K562 (cell line): ENCODE results near the gene MBD4. TPM values are rescaled to one million over a fixed set of nuclear protein-coding genes. Genes with fewer than 3 reads are reported as not detected.
A peak's percentile ranks its signal among the peaks of the same experiment; 100 is the strongest.

ENCODE experiments used
- ARNT ChIP-seq, 2 experiments: fragments of 450-650 bp; IDR thresholded peaks; 2 replicates each; pipeline ENCODE4 v1.6.1; 2016; ENCODE audit warnings: mild to moderate bottlenecking in 1 of 2
- CBFA2T2 ChIP-seq: fragments of 450-650 bp; conservative IDR thresholded peaks from 2 replicates; pipeline ENCODE4 v1.6.1; 2017; ENCODE audit warnings: mild to moderate bottlenecking
- CBX5 ChIP-seq: IDR thresholded peaks from 2 replicates; pipeline ENCODE4 v1.6.1; 2014; ENCODE audit warnings: low read depth, borderline replicate concordance
- KLF1 ChIP-seq: fragments of 450-650 bp; IDR thresholded peaks from 2 replicates; pipeline ENCODE4 v1.6.1; 2016; ENCODE audit warnings: missing genetic modification characterization, missing compliant biosample characterization
- MEIS2 ChIP-seq: fragments of 450-650 bp; IDR thresholded peaks from 2 replicates; pipeline ENCODE4 v1.6.1; 2014; ENCODE audit warnings: mild to moderate bottlenecking; ENCODE audit not compliant: partially characterized antibody
- POLR3G ChIP-seq: IDR thresholded peaks from 2 replicates; pipeline ENCODE4 v1.6.1; 2011; ENCODE audit not compliant: insufficient read length, insufficient replicate concordance; ENCODE audit errors: extremely low read depth
- SLC30A9 ChIP-seq: fragments of 250-450 bp; sonication (Bioruptor Pico); IDR thresholded peaks from 2 replicates; pipeline ENCODE4 v1.8.0; 2022; ENCODE audit warnings: mild to moderate bottlenecking, moderate library complexity
- SNRNP70 ChIP-seq: fragments of 200-400 bp; formaldehyde crosslinking; optimal IDR thresholded peaks from 2 replicates; pipeline ENCODE3; 2017; ENCODE audit warnings: low read depth, low read length
- SREBF2 ChIP-seq: sonication (generic); formaldehyde crosslinking; IDR thresholded peaks from 2 replicates; pipeline ENCODE4 v1.4.0; 2020; ENCODE audit warnings: mild to moderate bottlenecking, missing genetic modification reagents
- SRF ChIP-seq, 2 experiments: fragments of 250-450, 450-650 bp in 1 of 2; sonication (Bioruptor Pico) in 1 of 2; sonication (generic) in 1 of 2; formaldehyde crosslinking; IDR thresholded peaks; 2 replicates each; pipeline versions ENCODE4 v1.5.0 to v1.5.1; 2020 to 2022; ENCODE audit warnings: mild to moderate bottlenecking in 1 of 2, missing genetic modification reagents in 1 of 2
- TCF7 ChIP-seq: sonication (generic); IDR thresholded peaks from 2 replicates; pipeline ENCODE4 v1.6.1; 2016; ENCODE audit warnings: antibody characterized with exemption, borderline replicate concordance
- TEAD4 ChIP-seq, 2 experiments: sonication (generic) in 1 of 2; formaldehyde crosslinking in 1 of 2; IDR thresholded peaks; 2 replicates each; pipeline versions ENCODE4 v1.6.1 to v1.8.0; 2012 to 2022; ENCODE audit warnings: borderline replicate concordance in 1 of 2, inconsistent platforms in 1 of 2, low read length in 1 of 2, mild to moderate bottlenecking in 1 of 2, missing genetic modification reagents in 1 of 2
- TOE1 ChIP-seq, 2 experiments: fragments of 450-650 bp in 1 of 2; sonication (generic) in 1 of 2; formaldehyde crosslinking in 1 of 2; IDR thresholded peaks; 2 replicates each; pipeline versions ENCODE4 v1.7.1 to v1.8.0; 2016 to 2022; ENCODE audit warnings: borderline replicate concordance in 2 of 2, mild to moderate bottlenecking in 2 of 2, antibody characterized with exemption in 1 of 2, inconsistent platforms in 1 of 2, low read depth in 1 of 2, missing genetic modification reagents in 1 of 2, moderate library complexity in 1 of 2
- TRIM28 ChIP-seq: fragments of 450-650 bp; IDR thresholded peaks from 2 replicates; pipeline ENCODE4 v1.6.1; 2017
- ZBTB8A ChIP-seq: fragments of 450-650 bp; IDR thresholded peaks from 2 replicates; pipeline ENCODE4 v1.6.1; 2018; ENCODE audit warnings: mild to moderate bottlenecking, moderate library complexity; ENCODE audit not compliant: partially characterized antibody
- ZFX ChIP-seq: sonication (generic); formaldehyde crosslinking; IDR thresholded peaks from 2 replicates; pipeline ENCODE4 v1.8.0; 2022; ENCODE audit warnings: mild to moderate bottlenecking, missing genetic modification reagents, moderate library complexity
- ZKSCAN3 ChIP-seq: fragments of 250-450 bp; sonication (Bioruptor Pico); IDR thresholded peaks from 2 replicates; pipeline ENCODE4 v1.4.0; 2020
- ZKSCAN8 ChIP-seq: fragments of 200-800 bp; sonication (Bioruptor generic); IDR thresholded peaks from 2 replicates; pipeline ENCODE4 v1.6.1; 2016; ENCODE audit warnings: missing genetic modification characterization, missing compliant biosample characterization
- ZNF133 ChIP-seq: fragments of 250-450 bp; sonication (Bioruptor Pico); IDR thresholded peaks from 2 replicates; pipeline ENCODE4 v1.4.0; 2020; ENCODE audit warnings: mild to moderate bottlenecking
- ZNF212 ChIP-seq: fragments of 450-650 bp; formaldehyde crosslinking; IDR thresholded peaks from 2 replicates; pipeline ENCODE4 v1.4.0; 2020; ENCODE audit warnings: mild to moderate bottlenecking
- ZNF232 ChIP-seq: sonication (generic); formaldehyde crosslinking; IDR thresholded peaks from 2 replicates; pipeline ENCODE4 v1.8.0; 2022; ENCODE audit warnings: mild to moderate bottlenecking, missing genetic modification reagents
- ZNF347 ChIP-seq: fragments of 450-650 bp; formaldehyde crosslinking; IDR thresholded peaks from 2 replicates; pipeline ENCODE4 v1.4.0; 2020; ENCODE audit warnings: low read depth, mild to moderate bottlenecking, moderate library complexity
- ZNF57 ChIP-seq: fragments of 450-650 bp; formaldehyde crosslinking; IDR thresholded peaks from 2 replicates; pipeline ENCODE4 v1.4.0; 2020; ENCODE audit warnings: mild to moderate bottlenecking, moderate library complexity
- polyA plus RNA-seq, 8 experiments: library from polyadenylated mRNA; depleted of rRNA in 4 of 8; stranded (reverse) in 5 of 8; unstranded in 3 of 8; fragments of >200 nt; fragmentation: Nextera tagmentation in 2 of 8; fragmentation: Illumina TruSeq in 1 of 8; extraction: Ambion mirVana in 2 of 8; extraction: Trizol in 1 of 8; gene quantifications; 2 replicates each; pipeline versions ENCODE4 v1.2.1 to v1.2.3, GENCODE V29; 2011 to 2014; ENCODE audit warnings: inconsistent platforms in 1 of 8, missing spikeins in 1 of 8
- total RNA-seq, 7 experiments: library from RNA; depleted of rRNA in 6 of 7; stranded (reverse); fragments of >200 nt in 6 of 7; fragmentation: Illumina TruSeq in 2 of 7; extraction: Trizol in 2 of 7; gene quantifications; 2 replicates each; pipeline versions ENCODE4 v1.2.1 to v1.2.3, GENCODE V29; 2011 to 2021; ENCODE audit warnings: low replicate concordance in 1 of 7
- TF ChIP-seq, protein P1 (sequence below): sonication (generic); formaldehyde crosslinking; IDR thresholded peaks from 2 replicates; pipeline ENCODE4 v1.8.0; 2022; ENCODE audit warnings: mild to moderate bottlenecking, missing genetic modification reagents, borderline replicate concordance
- TF ChIP-seq, protein P2 (sequence below): fragments of 250-450 bp; sonication (Bioruptor Pico); IDR thresholded peaks from 2 replicates; pipeline ENCODE4 v1.5.0; 2021
- TF ChIP-seq, protein P3 (sequence below): sonication (generic); formaldehyde crosslinking; IDR thresholded peaks from 2 replicates; pipeline ENCODE4 v1.8.1; 2023; ENCODE audit warnings: mild to moderate bottlenecking, missing genetic modification reagents

MBD4 gene
- total and polyA plus RNA-seq, 9 of the 15 experiments (the other 6 are each of a cell fraction or from before 2014, with no cell fraction given) = 13.3 to 63.9 (median 39.0) TPM

DNA sequence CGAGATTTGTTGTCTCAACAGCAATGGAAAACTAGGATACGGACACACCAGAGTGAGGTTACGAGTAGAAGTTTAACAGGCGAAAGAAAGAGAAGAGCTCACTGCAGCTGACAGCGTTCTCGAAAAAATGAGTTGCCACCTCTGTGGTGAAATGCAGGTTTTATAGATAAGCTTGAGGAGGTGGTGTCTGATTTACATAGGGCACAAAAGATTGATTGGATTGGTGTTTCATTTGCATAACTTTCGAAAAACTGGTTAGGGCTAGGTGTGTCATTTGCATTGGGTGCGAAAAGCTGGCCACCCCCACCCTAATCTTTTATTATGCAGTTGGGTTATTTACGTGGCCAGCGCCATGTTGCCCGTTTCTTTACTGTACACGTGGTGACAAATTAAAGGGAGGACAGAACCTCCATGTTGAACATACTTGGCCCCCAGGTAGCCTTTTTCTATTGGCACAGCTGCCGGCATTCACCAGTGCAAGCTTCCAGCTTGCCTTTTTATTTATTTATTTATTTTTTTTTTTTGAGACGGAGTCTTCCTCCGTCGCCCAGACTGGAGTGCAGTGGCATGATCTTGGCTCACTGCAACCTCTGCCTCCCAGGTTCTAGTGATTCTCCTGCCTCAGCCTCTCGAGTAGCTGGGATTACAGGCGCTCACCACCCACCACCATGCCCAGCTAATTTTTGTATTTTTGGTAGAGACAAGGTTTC is 8.6 kb upstream of the MBD4 start (continued):
- TF ChIP-seq MEIS2 = peak; percentile 91
- TF ChIP-seq SLC30A9 (CRISPR knock-in tag) = no peak
- no peak for TF ChIP-seq SRF (CRISPR knock-in tag; IDR thresholded peaks at IDR 0.05)
- TF ChIP-seq ZNF212 (CRISPR knock-in tag) = no peak
- TF ChIP-seq ZNF57 (CRISPR knock-in tag) = no peak
- TF ChIP-seq TCF7 = no peak
- TF ChIP-seq TOE1 (IDR thresholded peaks at IDR 0.05; ENCODE audit: borderline replicate concordance) = no peak
- no peak for TF ChIP-seq TOE1 (CRISPR knock-in tag; IDR thresholded peaks at IDR 0.05; ENCODE audit: borderline replicate concordance, low read depth)
- TF ChIP-seq, protein P1, sequence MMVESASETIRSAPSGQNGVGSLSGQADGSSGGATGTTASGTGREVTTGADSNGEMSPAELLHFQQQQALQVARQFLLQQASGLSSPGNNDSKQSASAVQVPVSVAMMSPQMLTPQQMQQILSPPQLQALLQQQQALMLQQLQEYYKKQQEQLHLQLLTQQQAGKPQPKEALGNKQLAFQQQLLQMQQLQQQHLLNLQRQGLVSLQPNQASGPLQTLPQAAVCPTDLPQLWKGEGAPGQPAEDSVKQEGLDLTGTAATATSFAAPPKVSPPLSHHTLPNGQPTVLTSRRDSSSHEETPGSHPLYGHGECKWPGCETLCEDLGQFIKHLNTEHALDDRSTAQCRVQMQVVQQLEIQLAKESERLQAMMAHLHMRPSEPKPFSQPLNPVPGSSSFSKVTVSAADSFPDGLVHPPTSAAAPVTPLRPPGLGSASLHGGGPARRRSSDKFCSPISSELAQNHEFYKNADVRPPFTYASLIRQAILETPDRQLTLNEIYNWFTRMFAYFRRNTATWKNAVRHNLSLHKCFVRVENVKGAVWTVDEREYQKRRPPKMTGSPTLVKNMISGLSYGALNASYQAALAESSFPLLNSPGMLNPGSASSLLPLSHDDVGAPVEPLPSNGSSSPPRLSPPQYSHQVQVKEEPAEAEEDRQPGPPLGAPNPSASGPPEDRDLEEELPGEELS = no peak
- TF ChIP-seq SNRNP70 = no peak
- TF ChIP-seq SREBF2 (CRISPR knock-in tag) = no peak
- no peak for TF ChIP-seq ZFX (CRISPR knock-in tag)
- TF ChIP-seq POLR3G = no peak
- no peak for TF ChIP-seq TRIM28
- 0 out of 2 replicates have a peak, but pooled peaks have one; percentile 50 for TF ChIP-seq ZKSCAN8 (CRISPR knock-in tag)
- peak; percentile 21; the same call in 1 of the 2 replicates for TF ChIP-seq TEAD4 (IDR thresholded peaks at IDR 0.05; ENCODE audit: low read length)
- TF ChIP-seq TEAD4 (CRISPR knock-in tag; IDR thresholded peaks at IDR 0.05; ENCODE audit: borderline replicate concordance) = no peak
- peak in 1 of 2 experiments; percentile 17; a peak in 1 of 4 replicates for TF ChIP-seq ARNT (IDR thresholded peaks at IDR 0.05)
- TF ChIP-seq ZNF133 (CRISPR knock-in tag) = no peak
- no peak for TF ChIP-seq KLF1
- TF ChIP-seq ZNF232 (CRISPR knock-in tag) = no peak
- TF ChIP-seq, protein P2, sequence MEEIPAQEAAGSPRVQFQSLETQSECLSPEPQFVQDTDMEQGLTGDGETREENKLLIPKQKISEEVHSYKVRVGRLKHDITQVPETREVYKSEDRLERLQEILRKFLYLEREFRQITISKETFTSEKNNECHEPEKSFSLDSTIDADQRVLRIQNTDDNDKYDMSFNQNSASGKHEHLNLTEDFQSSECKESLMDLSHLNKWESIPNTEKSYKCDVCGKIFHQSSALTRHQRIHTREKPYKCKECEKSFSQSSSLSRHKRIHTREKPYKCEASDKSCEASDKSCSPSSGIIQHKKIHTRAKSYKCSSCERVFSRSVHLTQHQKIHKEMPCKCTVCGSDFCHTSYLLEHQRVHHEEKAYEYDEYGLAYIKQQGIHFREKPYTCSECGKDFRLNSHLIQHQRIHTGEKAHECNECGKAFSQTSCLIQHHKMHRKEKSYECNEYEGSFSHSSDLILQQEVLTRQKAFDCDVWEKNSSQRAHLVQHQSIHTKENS (CRISPR knock-in tag) = no peak
- TF ChIP-seq CBX5 = no peak
- TF ChIP-seq ZBTB8A = no peak
- TF ChIP-seq ZKSCAN3 (CRISPR knock-in tag) = no peak
- no peak for TF ChIP-seq CBFA2T2
- TF ChIP-seq ZNF347 = no peak
- TF ChIP-seq, protein P3, sequence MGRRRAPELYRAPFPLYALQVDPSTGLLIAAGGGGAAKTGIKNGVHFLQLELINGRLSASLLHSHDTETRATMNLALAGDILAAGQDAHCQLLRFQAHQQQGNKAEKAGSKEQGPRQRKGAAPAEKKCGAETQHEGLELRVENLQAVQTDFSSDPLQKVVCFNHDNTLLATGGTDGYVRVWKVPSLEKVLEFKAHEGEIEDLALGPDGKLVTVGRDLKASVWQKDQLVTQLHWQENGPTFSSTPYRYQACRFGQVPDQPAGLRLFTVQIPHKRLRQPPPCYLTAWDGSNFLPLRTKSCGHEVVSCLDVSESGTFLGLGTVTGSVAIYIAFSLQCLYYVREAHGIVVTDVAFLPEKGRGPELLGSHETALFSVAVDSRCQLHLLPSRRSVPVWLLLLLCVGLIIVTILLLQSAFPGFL (CRISPR knock-in tag) = no peak
